Activated naive CD8-positive, alpha-beta T cell treated with anti-CD3 and anti-CD28 coated beads, Interleukin-2, amount 10 ng/mL, durations not matched to agents 7 days and 5 days (primary cell): ENCODE measurements around the gene ST14. TPM values are rescaled to one million over a fixed set of nuclear protein-coding genes. Genes with fewer than 3 reads are reported as not detected.
"Not testable (repeated sequence)": the region's sequence is repeated elsewhere in the genome, so short reads cannot be mapped to it uniquely, and the experiment has no call there.

Source experiments
- ATAC-seq: fragments of 150-1000 bp; cut with Tn5 transposase; one replicate; pipeline ENCODE4 v1.10.0; 2021; ENCODE audit warnings: low read depth, moderate library complexity
- POLR2A ChIA-PET: fragments of 350-600 bp; sonication (Branson Sonifier 250); formaldehyde crosslinking; loops from one replicate; lab custom pipeline; 2021; ENCODE audit warnings: antibody characterized with exemption; lab: Charles Lee
- DNase-seq: peaks from one replicate; pipeline ENCODE4 v3.0.0; 2021
- H3K27ac Mint-ChIP-seq: one replicate; pipeline ENCODE4 v1.8.0; 2022; ENCODE audit warnings: mild to moderate bottlenecking, mixed read lengths
- H3K27me3 Mint-ChIP-seq: one replicate; pipeline ENCODE4 v1.8.0; 2022; ENCODE audit warnings: mild to moderate bottlenecking, moderate library complexity, mixed read lengths
- H3K36me3 Mint-ChIP-seq: one replicate; pipeline ENCODE4 v1.8.0; 2021; ENCODE audit warnings: mild to moderate bottlenecking, mixed read lengths
- H3K4me1 Mint-ChIP-seq: one replicate; pipeline ENCODE4 v1.8.0; 2021; ENCODE audit warnings: mixed read lengths
- H3K4me3 Mint-ChIP-seq: one replicate; pipeline ENCODE4 v1.8.0; 2022; ENCODE audit warnings: mild to moderate bottlenecking, moderate library complexity, mixed read lengths
- H3K9me3 Mint-ChIP-seq: one replicate; pipeline ENCODE4 v1.8.0; 2021; ENCODE audit warnings: mixed read lengths
- total RNA-seq, 2 experiments: library from RNA; stranded (reverse); gene quantifications; one replicate each; pipeline ENCODE4 v1.2.3, GENCODE V29; 2021

Gene ST14
- total RNA-seq, 2 experiments from 2014 or later: 0.51 to 0.67 TPM

- H3K36me3 Mint-ChIP-seq: peaks cover 10% of the 10 kb centered on the region
- H3K4me1 Mint-ChIP-seq: no peaks in the 10 kb centered on the region
- no peak for DNase-seq
- no peaks in the 10 kb centered on the region for H3K9me3 Mint-ChIP-seq
- no peaks in the 10 kb centered on the region for H3K27me3 Mint-ChIP-seq
- H3K4me3 Mint-ChIP-seq: no peak overlapping the region
- ATAC-seq: no peak
- POLR2A ChIA-PET: no interaction called here
- no peak overlapping the region for H3K27ac Mint-ChIP-seq
Measured at GRCh38 chr11:130234315-130234714, 74.7 kb downstream of the ST14 start.

GRCh38 chr11:130237282-130238006 lies 77.9 kb downstream of the ST14 start:
- Mint-ChIP-seq H3K36me3 (peaks cover 13% of the 10 kb centered on the region), H3K4me3 (no peak overlapping the region), H3K9me3 (no peaks in the 10 kb centered on the region), H3K4me1 (no peaks in the 10 kb centered on the region), H3K27ac (no peak overlapping the region), H3K27me3 (no peaks in the 10 kb centered on the region)
- no peak for ATAC-seq
- no peak for DNase-seq
- POLR2A ChIA-PET: no interaction called here

GRCh38 chr11:130241713-130242112 lies 82.1 kb downstream of the ST14 start:
- POLR2A ChIA-PET: no interaction called here
- Mint-ChIP-seq H3K4me3 (no peak overlapping the region), H3K36me3 (peaks cover 20% of the 10 kb centered on the region), H3K27me3 (no peaks in the 10 kb centered on the region), H3K27ac (no peak overlapping the region), H3K9me3 (no peaks in the 10 kb centered on the region), H3K4me1 (peaks cover 11% of the 10 kb centered on the region)
- no peak for ATAC-seq
- DNase-seq: no peak

- Mint-ChIP-seq H3K4me1 (peaks cover 17% of the 10 kb centered on the region), H3K4me3 (peak overlapping the region; percentile 69), H3K36me3 (peaks cover 20% of the 10 kb centered on the region), H3K27me3 (no peaks in the 10 kb centered on the region), H3K27ac (peak overlapping the region; percentile 86), H3K9me3 (no peaks in the 10 kb centered on the region)
- ATAC-seq: peak; percentile 88
- no peak for DNase-seq
- POLR2A ChIA-PET: interaction anchor here (0.6 kb wide), 1 partner anchor 70 kb away, joined by 3 read pairs; no protein-coding TSS in a partner anchor
Measured at GRCh38 chr11:130243816-130244215, 84.2 kb downstream of the ST14 start.

- Mint-ChIP-seq H3K27me3 (no peaks in the 10 kb centered on the region), H3K4me3 (no peak overlapping the region), H3K36me3 (peaks cover 21% of the 10 kb centered on the region), H3K4me1 (peaks cover 19% of the 10 kb centered on the region), H3K27ac (no peak overlapping the region), H3K9me3 (no peaks in the 10 kb centered on the region)
- DNase-seq: no peak
- POLR2A ChIA-PET: no interaction called here
- ATAC-seq: no peak
Measured at GRCh38 chr11:130244848-130245247, 85.3 kb downstream of the ST14 start.

- H3K9me3 Mint-ChIP-seq, H3K27me3 Mint-ChIP-seq, POLR2A ChIA-PET, ATAC-seq, DNase-seq, H3K27ac Mint-ChIP-seq, H3K4me3 Mint-ChIP-seq: not testable (repeated sequence)
- H3K36me3 Mint-ChIP-seq: peaks cover 21% of the 10 kb centered on the region
- H3K4me1 Mint-ChIP-seq: peaks cover 19% of the 10 kb centered on the region
Measured at GRCh38 chr11:130245375-130245774, 85.8 kb downstream of the ST14 start.

- POLR2A ChIA-PET: no interaction called here
- DNase-seq (no peak), ATAC-seq (no peak)
- no peak overlapping the region for H3K27ac Mint-ChIP-seq
- no peak overlapping the region for H3K4me3 Mint-ChIP-seq
- H3K27me3 Mint-ChIP-seq: no peaks in the 10 kb centered on the region
- peaks cover 19% of the 10 kb centered on the region for H3K4me1 Mint-ChIP-seq
- H3K36me3 Mint-ChIP-seq: peaks cover 29% of the 10 kb centered on the region
- peaks cover 2% of the 10 kb centered on the region for H3K9me3 Mint-ChIP-seq
Measured at GRCh38 chr11:130246270-130246669, 86.7 kb downstream of the ST14 start.

GRCh38 chr11:130246738-130247137 lies 87.2 kb downstream of the ST14 start:
- ATAC-seq: no peak
- H3K27me3 Mint-ChIP-seq: no peaks in the 10 kb centered on the region
- peaks cover 34% of the 10 kb centered on the region for H3K36me3 Mint-ChIP-seq
- H3K4me3 Mint-ChIP-seq: no peak overlapping the region
- POLR2A ChIA-PET: no interaction called here
- H3K9me3 Mint-ChIP-seq: peaks cover 2% of the 10 kb centered on the region
- no peak overlapping the region for H3K27ac Mint-ChIP-seq
- H3K4me1 Mint-ChIP-seq: peaks cover 19% of the 10 kb centered on the region
- DNase-seq: no peak

- H3K9me3 Mint-ChIP-seq: peaks cover 5% of the 10 kb centered on the region
- no peak overlapping the region for H3K4me3 Mint-ChIP-seq
- POLR2A ChIA-PET: no interaction called here
- H3K27ac Mint-ChIP-seq: no peak overlapping the region
- DNase-seq (no peak), ATAC-seq (no peak)
- H3K27me3 Mint-ChIP-seq: no peaks in the 10 kb centered on the region
- peaks cover 19% of the 10 kb centered on the region for H3K4me1 Mint-ChIP-seq
- peaks cover 37% of the 10 kb centered on the region for H3K36me3 Mint-ChIP-seq
Measured at GRCh38 chr11:130247319-130247718, 87.7 kb downstream of the ST14 start.

GRCh38 chr11:130249371-130249770 lies 89.8 kb downstream of the ST14 start:
- Mint-ChIP-seq H3K36me3 (peaks cover 44% of the 10 kb centered on the region), H3K4me1 (peaks cover 10% of the 10 kb centered on the region), H3K9me3 (peaks cover 11% of the 10 kb centered on the region), H3K27ac (no peak overlapping the region), H3K27me3 (no peaks in the 10 kb centered on the region), H3K4me3 (no peak overlapping the region)
- ATAC-seq (no peak), DNase-seq (no peak)
- POLR2A ChIA-PET: no interaction called here

GRCh38 chr11:130249929-130250328 lies 90.3 kb downstream of the ST14 start:
- H3K4me3 Mint-ChIP-seq, DNase-seq, H3K27me3 Mint-ChIP-seq, H3K27ac Mint-ChIP-seq, ATAC-seq, POLR2A ChIA-PET: not testable (repeated sequence)
- Mint-ChIP-seq H3K4me1 (peaks cover 10% of the 10 kb centered on the region), H3K36me3 (peaks cover 47% of the 10 kb centered on the region), H3K9me3 (peaks cover 11% of the 10 kb centered on the region)

GRCh38 chr11:130251763-130252162 lies 92.2 kb downstream of the ST14 start:
- not testable (repeated sequence) for H3K4me3 Mint-ChIP-seq, H3K4me1 Mint-ChIP-seq

More at GRCh38 chr11:130251763-130252162, 92.2 kb downstream of the ST14 start:
- H3K27ac Mint-ChIP-seq, POLR2A ChIA-PET, DNase-seq, ATAC-seq, H3K27me3 Mint-ChIP-seq: not testable (repeated sequence)
- H3K9me3 Mint-ChIP-seq: peaks cover 18% of the 10 kb centered on the region
- H3K36me3 Mint-ChIP-seq: peaks cover 54% of the 10 kb centered on the region
